H1 (cell line): ENCODE data around the gene CELSR1. TPM values are rescaled to one million over a fixed set of nuclear protein-coding genes. Genes with fewer than 3 reads are reported as not detected.

Experiments
- CTCF ChIA-PET: fragments of 300-600 bp; sonication (Branson Sonifier 250); formaldehyde crosslinking; loops from one replicate; lab custom pipeline; 2021; ENCODE audit not compliant: partially characterized antibody; lab: Charles Lee
- POLR2A ChIA-PET: fragments of 300-600 bp; sonication (Branson Sonifier 250); formaldehyde crosslinking; loops from one replicate; lab custom pipeline; 2021; ENCODE audit warnings: inconsistent platforms; ENCODE audit not compliant: partially characterized antibody; lab: Charles Lee
- DNase-seq, 2 experiments: peaks; one replicate each; pipeline versions ENCODE4 v3.0.0 to v3.0.0-alpha.2; 2010 to 2022; ENCODE audit warnings: low spot score in 2 of 2, low read depth in 1 of 2, mixed read lengths in 1 of 2
- FAIRE-seq: peaks from 2 replicates; lab custom pipeline; 2011; peaks lifted over from hg19 to GRCh38; lab: Jason Lieb, UNC
- H2AFZ ChIP-seq: 2 replicates; pipeline ENCODE4 v1.8.1; 2012; ENCODE audit warnings: low read length, inconsistent platforms
- H2AK5ac ChIP-seq: 2 replicates; pipeline ENCODE4 v1.6.1; 2013; ENCODE audit warnings: low read depth, low read length
- H2BK120ac ChIP-seq: replicated peaks from 2 replicates; pipeline ENCODE3; 2013; ENCODE audit warnings: low read depth, low read length, inconsistent platforms
- H2BK12ac ChIP-seq: 2 replicates; pipeline ENCODE4 v1.6.1; 2013; ENCODE audit warnings: low read depth, low read length
- H2BK15ac ChIP-seq: 2 replicates; pipeline ENCODE4 v1.6.1; 2013; ENCODE audit warnings: low read length
- H2BK20ac ChIP-seq: 2 replicates; pipeline ENCODE4 v1.6.1; 2013; ENCODE audit warnings: low read length
- H2BK5ac ChIP-seq: 2 replicates; pipeline ENCODE4 v1.6.1; 2013; ENCODE audit warnings: low read depth, low read length
- H3K14ac ChIP-seq: 2 replicates; pipeline ENCODE4 v1.6.1; 2013; ENCODE audit warnings: inconsistent platforms; ENCODE audit not compliant: insufficient read length
- H3K18ac ChIP-seq: 2 replicates; pipeline ENCODE4 v1.6.1; 2013; ENCODE audit warnings: low read length; ENCODE audit errors: extremely low read depth
- H3K23ac ChIP-seq: 2 replicates; pipeline ENCODE4 v1.6.1; 2013; ENCODE audit warnings: inconsistent platforms; ENCODE audit not compliant: insufficient read length
- H3K23me2 ChIP-seq: 2 replicates; pipeline ENCODE4 v1.6.1; 2013; ENCODE audit warnings: low read depth, low read length
- H3K27ac ChIP-seq: 2 replicates; pipeline ENCODE4 v1.6.1; 2011; ENCODE audit warnings: low read depth, low read length, inconsistent platforms
- H3K27me3 ChIP-seq, 4 experiments: replicated peaks in 1 of 4; 1 replicate in 1 of 4; 2 replicates in 3 of 4; pipeline versions ENCODE4 v1.6.1 to v1.8.1; 2011 to 2013; ENCODE audit warnings: low read length in 3 of 4, mild to moderate bottlenecking in 3 of 4, inconsistent platforms in 2 of 4, mixed read lengths in 2 of 4, moderate library complexity in 1 of 4; ENCODE audit not compliant: control insufficient read depth in 3 of 4, insufficient read depth in 3 of 4; ENCODE audit errors: extremely low read depth in 1 of 4
- H3K36me3 ChIP-seq, 4 experiments: 2 replicates each; pipeline versions ENCODE4 v1.6.1 to v1.8.1; 2011 to 2013; ENCODE audit warnings: mild to moderate bottlenecking in 4 of 4, low read length in 3 of 4, moderate library complexity in 2 of 4, control low read depth in 1 of 4, inconsistent platforms in 1 of 4; ENCODE audit not compliant: insufficient read depth in 4 of 4, control insufficient read depth in 2 of 4
- H3K4ac ChIP-seq: replicated peaks from 2 replicates; pipeline ENCODE3; 2013; ENCODE audit warnings: low read length, low read depth, mixed read lengths, inconsistent platforms; ENCODE audit not compliant: insufficient read length
- H3K4me1 ChIP-seq, 4 experiments: replicated peaks in 1 of 4; 1 replicate in 1 of 4; 2 replicates in 3 of 4; pipeline versions ENCODE4 v1.6.1 to v1.8.1; 2011 to 2013; ENCODE audit warnings: low read length in 3 of 4, inconsistent platforms in 2 of 4, mixed read lengths in 1 of 4; ENCODE audit not compliant: insufficient read depth in 4 of 4, control insufficient read depth in 3 of 4
- H3K4me2 ChIP-seq, 2 experiments: 2 replicates each; pipeline versions ENCODE4 v1.6.1 to v1.8.1; 2011 to 2013; ENCODE audit warnings: low read depth in 2 of 2, low read length in 2 of 2, control low read depth in 1 of 2, inconsistent platforms in 1 of 2, mild to moderate bottlenecking in 1 of 2; ENCODE audit not compliant: insufficient read depth in 1 of 2
- H3K4me3 ChIP-seq, 4 experiments: fragments of 200-600, 300-600 bp in 1 of 4; sonication (generic), shearing (Covaris generic), sonication (Bioruptor Twin) in 1 of 4; 2 replicates each; pipeline versions ENCODE4 v1.5.1 to v1.8.1; 2011 to 2016; ENCODE audit warnings: low read length in 4 of 4, low read depth in 3 of 4, control low read depth in 2 of 4, inconsistent platforms in 2 of 4, mild to moderate bottlenecking in 2 of 4, mixed read lengths in 1 of 4, moderate library complexity in 1 of 4; ENCODE audit not compliant: insufficient read depth in 2 of 4; ENCODE audit errors: extremely low read depth in 1 of 4
- H3K56ac ChIP-seq: replicated peaks from 2 replicates; pipeline ENCODE3; 2013; ENCODE audit warnings: low read depth, mild to moderate bottlenecking, mixed read lengths, low read length, inconsistent platforms; ENCODE audit not compliant: insufficient read length
- H3K79me1 ChIP-seq: 2 replicates; pipeline ENCODE4 v1.6.1; 2013; ENCODE audit warnings: low read depth, low read length, control low read depth
- H3K79me2 ChIP-seq, 2 experiments: 2 replicates each; pipeline versions ENCODE4 v1.6.1 to v1.8.1; 2012 to 2013; ENCODE audit warnings: low read length in 2 of 2, mild to moderate bottlenecking in 2 of 2, inconsistent platforms in 1 of 2; ENCODE audit not compliant: insufficient read depth in 2 of 2, control insufficient read depth in 1 of 2
- H3K9ac ChIP-seq, 4 experiments: replicated peaks in 1 of 4; 1 replicate in 1 of 4; 2 replicates in 3 of 4; pipeline versions ENCODE4 v1.6.1 to v1.8.1; 2011 to 2013; ENCODE audit warnings: low read depth in 3 of 4, low read length in 3 of 4, control low read depth in 2 of 4, mild to moderate bottlenecking in 2 of 4, moderate library complexity in 2 of 4, inconsistent platforms in 1 of 4; ENCODE audit errors: extremely low read depth in 1 of 4
- H3K9me3 ChIP-seq, 2 experiments: 2 replicates each; pipeline versions ENCODE4 v1.6.1 to v1.8.1; 2012 to 2013; ENCODE audit warnings: mild to moderate bottlenecking in 2 of 2, moderate library complexity in 2 of 2, control low read depth in 1 of 2, inconsistent platforms in 1 of 2, low read depth in 1 of 2, low read length in 1 of 2, mixed read lengths in 1 of 2; ENCODE audit not compliant: insufficient read depth in 2 of 2
- H4K20me1 ChIP-seq, 2 experiments: replicated peaks in 1 of 2; 2 replicates each; pipeline versions ENCODE3 to v1.8.1; 2011 to 2013; ENCODE audit warnings: inconsistent platforms in 2 of 2, low read length in 2 of 2, mild to moderate bottlenecking in 1 of 2; ENCODE audit not compliant: insufficient read depth in 2 of 2, control insufficient read depth in 1 of 2
- H4K5ac ChIP-seq: 2 replicates; pipeline ENCODE4 v1.6.1; 2013; ENCODE audit warnings: low read length, low read depth, mixed read lengths, inconsistent platforms; ENCODE audit not compliant: insufficient read length
- H4K8ac ChIP-seq: 2 replicates; pipeline ENCODE4 v1.8.0; 2013; ENCODE audit warnings: mild to moderate bottlenecking, moderate library complexity, low read length, inconsistent platforms; ENCODE audit not compliant: insufficient read depth; ENCODE audit errors: extremely low read depth
- H4K91ac ChIP-seq: replicated peaks from 2 replicates; pipeline ENCODE3; 2013; ENCODE audit warnings: low read length, mixed read lengths, inconsistent platforms; ENCODE audit not compliant: insufficient read length
- ATF2 ChIP-seq: IDR thresholded peaks from 2 replicates; pipeline ENCODE4 v1.6.1; 2012; ENCODE audit warnings: low read length, inconsistent platforms
- CHD1 ChIP-seq: IDR thresholded peaks from 2 replicates; pipeline ENCODE4 v1.6.1; 2012; ENCODE audit warnings: low read depth, low read length, improper control_type of control experiment
- CTBP2 ChIP-seq: IDR thresholded peaks from 2 replicates; pipeline ENCODE4 v1.7.0; 2011; ENCODE audit warnings: borderline replicate concordance, mild to moderate bottlenecking, moderate library complexity, mixed read lengths, low read length; ENCODE audit not compliant: insufficient read depth, insufficient read length
- HDAC6 ChIP-seq: IDR thresholded peaks from one replicate; pipeline ENCODE4 v1.7.1; 2012; ENCODE audit warnings: low read depth, mild to moderate bottlenecking, inconsistent platforms, low read length, moderate library complexity
- PHF8 ChIP-seq: fragments of 200-600 bp; sonication (generic); conservative IDR thresholded peaks from 2 replicates; pipeline ENCODE4 v1.7.1; 2012; ENCODE audit warnings: low read depth, mild to moderate bottlenecking, inconsistent platforms, low read length, moderate library complexity
- RBBP5 ChIP-seq: IDR thresholded peaks from 2 replicates; pipeline ENCODE4 v1.7.1; 2012; ENCODE audit warnings: low read depth, mild to moderate bottlenecking, inconsistent platforms, low read length, moderate library complexity, borderline replicate concordance
- RXRA ChIP-seq: IDR thresholded peaks from 2 replicates; pipeline ENCODE4 v1.6.1; 2011; ENCODE audit warnings: low read depth, mild to moderate bottlenecking, low read length, moderate library complexity; ENCODE audit not compliant: insufficient read depth
- TAF1 ChIP-seq: IDR thresholded peaks from 2 replicates; pipeline ENCODE4 v1.6.1; 2011; ENCODE audit warnings: mild to moderate bottlenecking, low read depth, low read length
- TAF7 ChIP-seq: optimal IDR thresholded peaks from 2 replicates; pipeline ENCODE3; 2011; ENCODE audit warnings: low read depth, mild to moderate bottlenecking, inconsistent platforms, low read length, moderate library complexity, borderline replicate concordance
- YY1 ChIP-seq: IDR thresholded peaks from 2 replicates; pipeline ENCODE4 v1.6.1; 2011; ENCODE audit warnings: low read depth, mild to moderate bottlenecking, low read length
- WGBS, 2 experiments: shearing (Covaris generic) in 1 of 2; methylation state at CpG; one replicate each; pipeline versions ENCODE4 v1.1.6 to v1.1.7; 2013 to 2015; ENCODE audit warnings: low lambda C conversion rate in 2 of 2, mixed read lengths in 2 of 2, inconsistent platforms in 1 of 2, low coverage in 1 of 2, missing lambda C conversion rate in 1 of 2; ENCODE audit not compliant: insufficient replicate concordance in 2 of 2, insufficient coverage in 1 of 2, insufficient read length in 1 of 2; ENCODE audit errors: extremely low coverage in 1 of 2, missing lambda C conversion rate in 1 of 2; 5-methylcytosine and 5-hydroxymethylcytosine counted together
- polyA plus RNA-seq, 7 experiments: library from polyadenylated mRNA; depleted of rRNA in 3 of 7; stranded (reverse) in 5 of 7; unstranded in 2 of 7; fragments of >200 nt in 5 of 7; fragments of 200-250 nt in 2 of 7; gene quantifications; 1 replicate in 5 of 7; 2 replicates in 1 of 7; 4 replicates in 1 of 7; pipeline versions ENCODE4 v1.2.1 to v1.2.3, GENCODE V29; 2011 to 2013; ENCODE audit warnings: missing spikeins in 2 of 7, mixed read lengths in 2 of 7
- total RNA-seq: library from RNA; stranded (reverse); fragmentation: NEBNext Ultra II Directional; extraction: Animal tissue kit (Norgen Biotek cat#: 25700); gene quantifications from 2 replicates; pipeline ENCODE4 v1.2.1, GENCODE V29; 2021

The CELSR1 gene
- total and polyA plus RNA-seq, 2 of the 8 experiments (the other 6 are each of a cell fraction or from before 2014, with no cell fraction given), result 9.0 to 12.4 TPM

- Histone ChIP-seq H2BK12ac (no peak overlapping the region), H2BK15ac (no peak overlapping the region), H2AK5ac (no peak overlapping the region), H3K4me1 (no peaks in the 10 kb centered on the region), H2AFZ (no peak overlapping the region), H3K56ac (no peak overlapping the region), H3K4ac (no peak overlapping the region), H4K8ac (no peak overlapping the region), H3K9ac (no peak overlapping the region), H3K4me2 (no peak overlapping the region), H3K23ac (no peak overlapping the region), H4K91ac (no peak overlapping the region), H2BK120ac (no peak overlapping the region), H3K14ac (no peak overlapping the region), H4K5ac (no peak overlapping the region), H3K79me2 (no peaks in the 10 kb centered on the region), H3K27ac (no peak overlapping the region), H3K4me3 (no peak overlapping the region), H3K23me2 (no peaks in the 10 kb centered on the region), H2BK5ac (no peak overlapping the region; the same call in 1 of the 2 replicates), H3K36me3 (no peaks in the 10 kb centered on the region), H3K9me3 (no peaks in the 10 kb centered on the region), H3K79me1 (no peaks in the 10 kb centered on the region), H3K27me3 (no peaks in the 10 kb centered on the region), H4K20me1 (peaks cover 0 to 1% of the 10 kb centered on the region in 2 experiments), H2BK20ac (no peak overlapping the region), H3K18ac (no peak overlapping the region)
- POLR2A ChIA-PET, result no interaction called here
- DNase-seq, result no peak
- CTCF ChIA-PET, result interaction anchor here (0.9 to 1.2 kb wide), 4 partner anchors 10 to 105 kb away, joined by 3 read pairs; no protein-coding TSS in a partner anchor
- FAIRE-seq, result no peak
- 92% methylated on average over 24 of the region's 24 CpGs; no CpG with 5 or more reads in 1 of the 2 experiments for WGBS, 2 experiments
- no peak for TF ChIP-seq ATF2
- TF ChIP-seq PHF8, result no peak
- no peak for TF ChIP-seq RXRA
- TF ChIP-seq CHD1, result no peak
- no peak for TF ChIP-seq YY1
- no peak for TF ChIP-seq RBBP5
- no peak for TF ChIP-seq CTBP2
- no peak for TF ChIP-seq TAF7
- TF ChIP-seq TAF1, result no peak
- no peak for TF ChIP-seq HDAC6
Measured at GRCh38 chr22:46428602-46429324, 108.7 kb downstream of the CELSR1 start.
